HUES64 (cell line): ENCODE measurements around the gene FASTK.

ENCODE experiments used
- H3K27ac ChIP-seq: 2 replicates; pipeline ENCODE4 v1.7.0; 2013; ENCODE audit warnings: low read depth, low read length, inconsistent platforms
- H3K27me3 ChIP-seq: 2 replicates; pipeline ENCODE4 v1.6.1; 2013; ENCODE audit warnings: mild to moderate bottlenecking, low read length; ENCODE audit not compliant: insufficient read depth
- H3K36me3 ChIP-seq: 2 replicates; pipeline ENCODE4 v1.6.1; 2013; ENCODE audit warnings: mild to moderate bottlenecking, low read length; ENCODE audit not compliant: insufficient read depth
- H3K4me1 ChIP-seq: 2 replicates; pipeline ENCODE4 v1.6.1; 2013; ENCODE audit warnings: mild to moderate bottlenecking, low read length, moderate library complexity; ENCODE audit not compliant: insufficient read depth
- H3K4me3 ChIP-seq: 2 replicates; pipeline ENCODE4 v1.5.1; 2013; ENCODE audit warnings: mild to moderate bottlenecking, low read length, moderate library complexity
- H3K9ac ChIP-seq: 2 replicates; pipeline ENCODE4 v1.6.1; 2013; ENCODE audit warnings: mild to moderate bottlenecking, low read depth, low read length
- H3K9me3 ChIP-seq: 2 replicates; pipeline ENCODE4 v1.6.1; 2013; ENCODE audit warnings: low read depth, low read length; ENCODE audit not compliant: insufficient read depth
- WGBS: fragments of 150-250, 120-280 bp; methylation state at CpG from one replicate; pipeline ENCODE4 v1.1.7; 2013; ENCODE audit warnings: missing lambda C conversion rate; 5-methylcytosine and 5-hydroxymethylcytosine counted together

Gene FASTK

DNA sequence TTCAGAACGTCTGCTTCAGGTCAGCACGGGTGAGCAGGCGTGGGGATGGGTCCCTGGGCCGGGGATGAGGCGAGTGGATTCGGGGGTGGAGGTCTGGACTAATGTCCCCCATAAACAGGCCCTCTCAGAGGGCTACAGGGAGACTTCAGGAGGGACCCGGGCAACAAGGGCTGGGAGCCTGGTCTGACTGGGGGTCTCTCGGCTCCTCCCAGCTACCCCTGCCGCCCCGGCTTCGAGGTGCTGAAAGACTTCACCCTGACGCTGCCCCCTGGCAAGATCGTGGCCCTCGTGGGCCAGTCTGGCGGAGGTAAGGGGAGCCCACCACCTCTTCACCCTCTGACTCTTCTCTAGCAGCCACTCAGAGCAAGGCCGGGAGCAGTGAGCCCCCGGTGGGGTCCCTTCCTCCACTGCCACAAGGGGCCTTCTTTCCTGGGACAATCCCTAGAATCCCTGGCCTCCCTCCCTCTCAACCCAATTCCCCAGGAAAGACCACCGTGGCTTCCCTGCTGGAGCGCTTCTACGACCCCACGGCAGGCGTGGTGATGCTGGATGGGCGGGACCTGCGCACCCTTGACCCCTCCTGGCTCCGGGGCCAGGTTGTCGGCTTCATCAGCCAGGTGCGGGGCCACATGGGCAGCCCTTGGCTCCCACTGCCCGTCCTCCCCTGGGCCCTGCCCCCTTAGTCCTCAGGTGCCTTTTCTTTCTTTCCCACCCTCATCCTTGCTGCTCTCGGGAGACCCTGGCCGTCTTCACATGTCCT lies 39.8 kb downstream of the FASTK start:
- Histone ChIP-seq H3K9me3 (no peaks in the 10 kb centered on the region), H3K4me1 (peaks cover 4% of the 10 kb centered on the region; the same call in 1 of the 2 replicates), H3K4me3 (no peak overlapping the region), H3K27ac (no peak overlapping the region), H3K27me3 (no peaks in the 10 kb centered on the region), H3K9ac (no peak overlapping the region), H3K36me3 (peaks cover 10% of the 10 kb centered on the region)
- WGBS, result 93% methylated on average over 30 of the region's 30 CpGs

DNA sequence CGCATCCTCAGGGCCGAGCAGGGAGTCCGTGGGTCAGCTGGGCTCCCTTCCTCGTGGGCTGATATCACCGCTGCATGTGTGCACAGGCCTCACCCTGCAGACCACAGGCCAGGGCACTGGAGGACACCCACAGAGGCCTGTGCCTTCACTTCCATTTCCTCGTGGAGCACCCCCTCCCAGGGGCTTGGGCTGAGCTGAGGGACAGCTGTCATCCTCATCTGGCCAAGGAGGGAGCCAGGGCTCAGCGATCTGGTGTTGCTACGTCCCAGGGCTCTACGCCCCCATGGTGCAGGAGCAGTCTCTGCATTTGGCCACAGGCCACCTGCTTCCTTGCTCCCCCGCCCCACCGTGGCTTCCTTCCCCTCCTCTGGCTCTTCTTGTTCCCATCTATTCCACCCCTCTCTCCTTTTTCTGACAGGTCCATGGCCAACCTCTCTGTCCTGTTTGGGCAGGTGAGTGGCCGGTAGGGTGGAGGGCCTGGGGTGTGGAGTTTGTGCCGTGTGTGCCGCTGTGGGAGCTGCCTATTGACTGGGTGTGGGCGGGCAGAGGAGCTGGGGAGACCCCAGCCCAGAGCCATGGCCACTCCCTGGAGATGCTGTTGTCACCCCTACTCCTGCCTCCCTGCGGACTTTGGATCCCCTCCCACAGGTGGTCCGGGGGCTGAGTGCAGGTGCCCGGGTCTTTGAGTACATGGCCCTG lies 40.6 kb downstream of the FASTK start:
- Histone ChIP-seq H3K27ac (no peak overlapping the region), H3K9me3 (no peaks in the 10 kb centered on the region), H3K9ac (no peak overlapping the region), H3K4me3 (no peak overlapping the region), H3K36me3 (peaks cover 12% of the 10 kb centered on the region), H3K4me1 (peaks cover 4% of the 10 kb centered on the region; the same call in 1 of the 2 replicates), H3K27me3 (no peaks in the 10 kb centered on the region)
- WGBS, result 86% methylated on average over 18 of the region's 18 CpGs

DNA sequence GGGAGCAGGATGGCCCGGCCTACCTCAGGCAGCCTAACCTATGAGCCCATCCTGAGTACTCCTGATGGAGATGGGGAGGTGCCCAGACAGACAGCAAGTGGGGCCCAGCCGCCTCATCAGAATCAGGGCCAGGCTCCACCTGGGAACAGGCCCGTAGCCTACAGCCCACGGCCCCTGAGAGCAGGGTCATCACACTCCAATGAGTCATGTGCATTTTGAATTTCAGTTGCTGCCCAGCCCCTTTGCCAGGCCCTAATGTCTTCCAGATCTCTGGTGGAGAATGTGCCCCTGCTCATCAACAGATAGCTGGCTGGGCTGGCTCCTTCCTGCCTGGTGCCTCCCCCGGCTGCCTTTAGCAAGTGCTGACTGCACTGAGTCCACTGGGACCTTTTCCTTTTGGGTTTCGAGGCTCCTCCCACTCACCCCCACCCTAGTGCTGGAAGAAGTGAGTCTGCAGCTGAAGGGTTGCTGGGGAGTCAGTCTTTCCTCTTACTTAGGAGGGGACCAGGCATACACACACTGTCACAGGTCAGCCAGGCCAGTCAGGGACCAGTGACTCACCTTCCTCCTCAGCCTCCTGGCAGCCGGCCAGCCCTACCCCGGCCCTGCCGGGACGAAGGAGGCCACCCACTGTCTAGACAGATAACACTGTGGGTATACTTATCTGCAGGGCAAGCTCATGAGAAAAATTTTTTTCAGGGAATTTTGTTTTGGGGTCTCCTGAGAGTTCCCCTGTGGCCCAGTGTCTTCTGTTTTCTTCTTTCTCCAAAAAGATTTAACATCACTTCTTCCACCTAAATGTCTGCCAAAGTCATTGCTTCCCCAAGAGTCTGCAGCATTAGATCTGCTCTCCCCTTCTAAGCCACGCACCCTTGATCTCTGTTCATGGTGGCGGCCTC lies 41.4 kb downstream of the FASTK start:
- Histone ChIP-seq H3K9ac (no peak overlapping the region), H3K36me3 (peaks cover 16% of the 10 kb centered on the region), H3K9me3 (no peaks in the 10 kb centered on the region), H3K27ac (no peak overlapping the region), H3K4me1 (peaks cover 4% of the 10 kb centered on the region; the same call in 1 of the 2 replicates), H3K4me3 (no peak overlapping the region), H3K27me3 (no peaks in the 10 kb centered on the region)
- WGBS, result 68% methylated on average over 12 of the region's 12 CpGs

- Histone ChIP-seq H3K4me3 (no peak overlapping the region), H3K27me3 (no peaks in the 10 kb centered on the region), H3K27ac (no peak overlapping the region), H3K9ac (no peak overlapping the region), H3K4me1 (peaks cover 4% of the 10 kb centered on the region; the same call in 1 of the 2 replicates), H3K9me3 (no peaks in the 10 kb centered on the region), H3K36me3 (peaks cover 16% of the 10 kb centered on the region)
- 95% methylated on average over 17 of the region's 17 CpGs for WGBS
Measured at GRCh38 chr7:151035902-151036301, 44.7 kb downstream of the FASTK start.

DNA sequence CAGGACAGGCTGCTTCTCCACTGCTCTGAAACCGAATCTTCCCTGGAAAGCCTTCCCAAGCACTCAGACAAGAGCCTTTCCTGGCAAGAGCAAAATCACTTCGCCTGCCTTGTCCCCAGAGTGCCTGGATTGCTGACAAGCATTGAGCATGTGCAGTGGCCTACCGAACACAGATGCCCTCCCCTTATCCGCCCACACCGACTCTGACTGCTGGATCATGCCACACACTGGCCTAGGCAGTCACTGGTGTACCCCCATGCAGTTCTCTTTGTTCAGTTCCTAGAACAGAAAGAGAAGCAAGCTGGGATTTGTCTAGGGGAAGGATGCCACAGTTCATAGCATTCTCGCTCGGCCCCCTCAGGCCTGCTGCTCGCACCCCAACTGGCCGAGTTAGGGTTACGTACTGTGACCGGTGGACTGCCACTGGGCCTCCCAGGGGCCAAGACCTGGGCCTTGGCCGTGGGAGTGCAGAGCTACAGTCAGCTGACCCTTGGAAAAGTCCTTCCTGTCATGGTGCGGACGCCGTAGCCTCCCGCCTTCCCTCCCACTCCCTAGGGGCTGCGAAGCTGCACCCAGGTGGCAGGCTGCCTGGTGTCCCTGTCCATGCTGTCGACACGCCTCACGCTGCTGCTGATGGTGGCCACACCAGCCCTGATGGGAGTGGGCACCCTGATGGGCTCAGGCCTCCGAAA lies 45.4 kb downstream of the FASTK start:
- Histone ChIP-seq H3K4me3 (no peak overlapping the region), H3K9ac (no peak overlapping the region), H3K36me3 (peaks cover 16% of the 10 kb centered on the region), H3K4me1 (peaks cover 4% of the 10 kb centered on the region; the same call in 1 of the 2 replicates), H3K27me3 (no peaks in the 10 kb centered on the region), H3K9me3 (no peaks in the 10 kb centered on the region), H3K27ac (no peak overlapping the region)
- 92% methylated on average over 21 of the region's 21 CpGs for WGBS

DNA sequence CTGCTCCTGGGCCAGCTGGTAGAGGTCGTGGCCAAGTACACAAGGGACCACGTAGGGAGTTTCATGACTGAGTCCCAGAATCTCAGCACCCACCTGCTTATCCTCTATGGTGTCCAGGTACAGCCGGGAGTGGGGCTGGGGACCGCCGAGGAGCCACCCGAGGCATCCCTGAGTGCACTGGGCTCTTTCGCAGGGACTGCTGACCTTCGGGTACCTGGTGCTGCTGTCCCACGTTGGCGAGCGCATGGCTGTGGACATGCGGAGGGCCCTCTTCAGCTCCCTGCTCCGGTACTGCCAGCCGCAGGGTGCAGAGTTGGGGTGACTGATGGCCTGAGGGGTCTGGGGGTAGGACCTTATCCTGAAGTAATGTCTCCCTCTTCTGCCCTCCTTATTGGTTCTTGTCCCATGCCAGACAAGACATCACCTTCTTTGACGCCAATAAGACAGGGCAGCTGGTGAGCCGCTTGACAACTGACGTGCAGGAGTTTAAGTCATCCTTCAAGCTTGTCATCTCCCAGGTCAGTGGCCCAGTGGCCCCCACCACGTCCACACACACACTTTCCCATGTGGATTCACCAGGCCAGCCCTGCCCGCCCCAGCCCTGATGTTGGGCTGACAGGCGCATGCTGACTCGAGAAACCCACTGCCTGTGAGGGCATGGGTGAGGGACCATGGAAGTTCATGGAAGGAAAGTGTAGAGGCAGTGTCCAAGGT lies 46.1 kb downstream of the FASTK start:
- Histone ChIP-seq H3K4me1 (peaks cover 4% of the 10 kb centered on the region; the same call in 1 of the 2 replicates), H3K36me3 (peaks cover 16% of the 10 kb centered on the region)
- WGBS, result 96% methylated on average over 21 of the region's 21 CpGs

DNA sequence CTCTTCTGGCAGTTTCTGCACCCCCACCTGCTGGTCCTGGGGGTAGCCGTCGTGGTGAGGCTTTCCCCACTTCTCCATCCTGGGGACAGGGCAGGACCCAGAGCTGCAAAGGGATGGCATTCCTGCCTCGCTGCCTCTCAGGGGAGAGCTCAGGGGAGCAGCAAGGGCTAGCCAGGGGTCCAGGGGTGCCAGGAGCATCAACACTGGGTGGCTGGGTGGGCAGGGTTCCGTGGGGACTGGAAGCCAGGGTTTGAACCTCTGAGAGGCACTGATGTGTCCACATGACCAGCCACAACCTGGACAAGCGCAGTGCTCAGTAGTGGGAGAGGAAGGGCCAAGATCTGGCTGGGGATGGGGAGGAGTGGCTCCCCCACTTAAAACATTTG lies 46.8 kb downstream of the FASTK start:
- H3K9ac ChIP-seq, result no peak overlapping the region
- H3K4me1 ChIP-seq, result 0 out of 2 replicates have a peak, but pooled peaks cover 3% of the 10 kb centered on the region
- H3K9me3 ChIP-seq, result no peaks in the 10 kb centered on the region
- WGBS, result 86% methylated on average over 5 of the region's 5 CpGs
- H3K27ac ChIP-seq, result no peak overlapping the region
- no peak overlapping the region for H3K4me3 ChIP-seq
- peaks cover 16% of the 10 kb centered on the region for H3K36me3 ChIP-seq
- H3K27me3 ChIP-seq, result no peaks in the 10 kb centered on the region

More for the DNA sequence above, 46.1 kb downstream of the FASTK start:
- Histone ChIP-seq H3K9ac (no peak overlapping the region), H3K4me3 (no peak overlapping the region), H3K27me3 (no peaks in the 10 kb centered on the region), H3K9me3 (no peaks in the 10 kb centered on the region), H3K27ac (no peak overlapping the region)

DNA sequence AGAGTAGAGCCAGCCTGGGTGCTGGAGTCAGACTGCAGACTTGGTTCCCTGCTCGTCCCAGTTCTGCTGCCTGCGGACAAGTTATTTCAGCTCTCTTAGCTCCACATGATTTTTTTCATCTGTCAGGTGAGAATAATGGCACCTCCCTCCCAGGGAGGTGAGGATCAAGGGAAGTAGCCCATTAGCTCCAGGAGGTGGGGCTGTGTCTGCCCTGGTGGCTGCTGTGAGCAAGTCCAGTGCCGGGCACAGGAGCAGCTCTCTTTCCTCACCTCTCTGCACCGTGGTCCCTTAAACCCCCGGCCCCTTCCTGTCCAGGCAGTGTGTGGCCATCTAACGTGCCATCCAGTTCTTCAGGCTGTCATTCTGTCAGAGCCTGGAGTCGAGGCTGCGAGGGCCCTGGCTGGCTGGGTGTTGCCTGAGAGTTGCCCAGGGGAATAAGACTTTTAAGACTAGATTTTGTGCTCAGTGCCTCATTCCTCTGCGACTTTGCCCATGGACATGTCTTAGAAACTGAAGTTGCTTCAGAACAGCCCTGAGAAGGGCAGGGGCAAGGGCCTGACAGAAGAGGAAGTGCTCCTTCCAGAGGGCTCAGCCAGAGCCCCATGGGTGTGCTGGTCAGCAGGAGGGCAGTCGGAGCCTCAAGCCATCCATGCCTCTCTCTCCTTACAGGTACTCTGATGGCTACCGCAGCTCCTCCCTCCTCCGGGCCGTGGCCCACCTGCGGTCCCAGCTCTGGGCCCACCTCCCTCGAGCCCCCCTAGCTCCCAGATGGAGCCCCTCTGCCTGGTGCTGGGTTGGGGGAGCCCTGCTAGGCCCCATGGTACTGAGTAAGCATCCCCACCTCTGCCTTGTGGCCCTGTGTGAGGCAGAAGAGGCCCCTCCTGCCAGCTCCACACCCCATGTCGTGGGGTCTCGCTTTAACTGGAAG lies 47.4 kb downstream of the FASTK start:
- H3K9ac ChIP-seq, result no peak overlapping the region
- H3K27me3 ChIP-seq, result no peaks in the 10 kb centered on the region
- H3K27ac ChIP-seq, result no peak overlapping the region
- 0 out of 2 replicates have a peak, but pooled peaks cover 3% of the 10 kb centered on the region for H3K4me1 ChIP-seq
- peaks cover 16% of the 10 kb centered on the region for H3K36me3 ChIP-seq
- H3K9me3 ChIP-seq, result no peaks in the 10 kb centered on the region
- no peak overlapping the region for H3K4me3 ChIP-seq
- 91% methylated on average over 17 of the region's 17 CpGs for WGBS

- Histone ChIP-seq H3K27ac (no peak overlapping the region), H3K4me1 (peaks cover 18% of the 10 kb centered on the region), H3K9me3 (no peaks in the 10 kb centered on the region), H3K9ac (no peak overlapping the region), H3K36me3 (peaks cover 6% of the 10 kb centered on the region; the same call in 1 of the 2 replicates), H3K27me3 (no peaks in the 10 kb centered on the region), H3K4me3 (no peak overlapping the region)
- WGBS, result 96% methylated on average over 4 of the region's 4 CpGs
Measured at GRCh38 chr7:151031011-151031410, 49.6 kb downstream of the FASTK start.
